Measurements from ENCODE around the gene PSTPIP2.
"Not testable (repeated sequence)": the region's sequence is repeated elsewhere in the genome, so short reads cannot be mapped to it uniquely, and the experiment has no call there.

Gene PSTPIP2

GRCh38 chr18:45980229-45980628 is 91.8 kb downstream of the PSTPIP2 start:
- DNase-seq: no peak

- no peak for DNase-seq
Measured at GRCh38 chr18:45978084-45978483, 94.0 kb downstream of the PSTPIP2 start.

GRCh38 chr18:45976974-45977373 is 95.1 kb downstream of the PSTPIP2 start:
- DNase-seq: no peak

GRCh38 chr18:45976566-45976965 is 95.5 kb downstream of the PSTPIP2 start:
- DNase-seq: no peak

- DNase-seq: peak; percentile 53
Measured at GRCh38 chr18:45974088-45974536, 97.9 kb downstream of the PSTPIP2 start.

- peak; percentile 87 for DNase-seq
Measured at GRCh38 chr18:45967007-45967706, 104.9 kb downstream of the PSTPIP2 start, which contains the start of gene EPG5. TSS of gene EPG5 (minus strand) at chr18:45967329. CDS start at chr18:45967239, 90 bp downstream.

- DNase-seq: not testable (repeated sequence)
Measured at GRCh38 chr18:45964913-45965312, 107.1 kb downstream of the PSTPIP2 start.

GRCh38 chr18:45962866-45963265 is 109.2 kb downstream of the PSTPIP2 start:
- DNase-seq: no peak

GRCh38 chr18:45962461-45962860 is 109.6 kb downstream of the PSTPIP2 start:
- peak; percentile 27 for DNase-seq

- DNase-seq: not testable (repeated sequence)
Measured at GRCh38 chr18:45959484-45959883, 112.6 kb downstream of the PSTPIP2 start.

- DNase-seq: no peak
Measured at GRCh38 chr18:45958730-45959129, 113.3 kb downstream of the PSTPIP2 start.

GRCh38 chr18:45958027-45958426 is 114.0 kb downstream of the PSTPIP2 start:
- no peak for DNase-seq

- DNase-seq: no peak
Measured at GRCh38 chr18:45957100-45957499, 115.0 kb downstream of the PSTPIP2 start.

GRCh38 chr18:45954070-45954934 is 117.8 kb downstream of the PSTPIP2 start:
- DNase-seq: no peak

GRCh38 chr18:45951016-45951714 is 120.9 kb downstream of the PSTPIP2 start:
- no peak for DNase-seq

GRCh38 chr18:45945669-45946068 is 126.4 kb downstream of the PSTPIP2 start:
- DNase-seq: no peak

GRCh38 chr18:45940724-45941123 is 131.3 kb downstream of the PSTPIP2 start:
- DNase-seq: no peak

GRCh38 chr18:45939236-45939635 is 132.8 kb downstream of the PSTPIP2 start:
- DNase-seq: no peak

GRCh38 chr18:45938488-45938935 is 133.5 kb downstream of the PSTPIP2 start:
- DNase-seq: no peak

- no peak for DNase-seq
Measured at GRCh38 chr18:45935591-45936335, 136.3 kb downstream of the PSTPIP2 start.
